HG03442 (cell line): ENCODE data around the gene PNMA6A.
"Not testable (repeated sequence)": the region's sequence is repeated elsewhere in the genome, so short reads cannot be mapped to it uniquely, and the experiment has no call there.

Experiments used
- ATAC-seq: cut with Tn5 transposase; IDR thresholded peaks from one replicate; pipeline ENCODE4 v1.9.1; 2021; ENCODE audit warnings: mild to moderate bottlenecking, moderate library complexity; ENCODE audit not compliant: unreplicated experiment

PNMA6A gene

DNA sequence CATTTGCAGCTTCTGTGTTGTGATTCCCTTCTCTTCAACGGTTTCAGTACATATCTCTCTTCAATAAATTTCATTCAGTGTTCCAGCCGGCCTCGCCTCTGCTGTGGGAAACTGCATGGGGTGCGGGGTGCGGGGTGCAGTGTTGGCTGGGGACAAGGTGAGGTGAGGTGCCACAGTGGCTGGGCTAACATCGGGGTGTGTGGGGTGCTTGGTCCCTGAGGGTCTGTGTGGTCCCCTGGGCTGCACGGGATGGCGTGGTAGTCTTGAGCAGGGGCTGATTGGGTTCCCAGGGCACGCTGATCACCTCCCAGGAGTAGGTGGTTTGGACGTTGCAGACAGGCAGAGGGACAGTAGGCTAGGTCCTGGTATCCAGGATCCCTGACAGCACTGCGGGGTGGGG, 2.7 kb downstream of the PNMA6A start:
- ATAC-seq: no peak

DNA sequence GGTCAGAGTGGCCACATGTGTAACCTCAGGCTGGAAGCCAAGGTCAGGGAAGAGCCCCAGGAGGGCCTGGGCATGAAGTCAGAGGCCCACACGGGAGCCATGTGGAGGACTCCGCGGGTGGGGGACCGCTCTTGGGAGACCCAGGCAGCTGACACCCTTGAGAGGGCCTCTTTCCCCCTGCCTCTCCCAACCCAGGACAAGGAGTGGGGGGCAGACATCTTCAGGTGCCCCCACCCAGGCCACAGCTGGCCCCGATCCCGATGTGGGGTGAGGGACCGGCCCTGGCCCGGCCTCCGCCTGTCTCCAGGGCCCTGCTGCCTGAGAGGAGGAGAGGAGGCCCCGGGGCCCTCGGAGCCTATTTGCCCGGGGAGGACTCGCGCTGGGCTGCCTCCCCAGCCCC, 3.1 kb downstream of the PNMA6A start:
- ATAC-seq: no peak

DNA sequence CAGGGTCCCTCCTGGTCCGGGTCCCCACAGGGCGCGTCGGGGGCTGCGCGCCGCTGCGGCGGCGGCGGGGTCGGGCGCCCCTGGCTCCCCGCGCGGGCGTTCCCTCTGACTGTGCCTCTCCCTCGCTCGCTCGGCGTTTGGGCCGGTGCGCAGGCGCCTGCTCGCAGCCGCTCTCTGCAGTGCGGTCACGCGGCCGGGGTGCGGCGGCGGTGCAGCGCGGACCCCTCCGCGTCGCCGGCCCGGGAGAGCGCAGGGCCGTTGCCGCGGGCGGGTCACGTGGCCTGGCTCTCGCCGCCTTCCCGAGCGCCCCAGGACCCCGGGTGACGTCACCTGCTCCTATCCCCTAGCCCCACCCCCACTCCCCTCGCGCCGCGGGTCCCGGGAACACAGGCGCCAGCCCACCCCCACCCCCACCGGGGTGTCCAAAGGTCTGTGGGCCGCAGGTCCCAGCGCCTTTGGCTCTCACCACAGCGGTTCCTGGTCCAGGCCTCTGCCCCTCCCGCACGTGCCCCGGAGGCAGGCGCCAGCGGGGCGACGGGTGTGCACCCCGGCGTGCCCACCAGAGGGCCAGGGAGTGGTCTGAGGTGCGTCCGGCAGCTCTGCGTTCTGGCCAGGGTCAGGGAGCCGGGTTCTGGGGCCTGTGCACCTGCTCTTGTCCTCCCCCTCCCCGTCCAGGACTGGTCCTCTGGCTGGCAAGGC, 5.3 kb downstream of the PNMA6A start:
- ATAC-seq: not testable (repeated sequence)

DNA sequence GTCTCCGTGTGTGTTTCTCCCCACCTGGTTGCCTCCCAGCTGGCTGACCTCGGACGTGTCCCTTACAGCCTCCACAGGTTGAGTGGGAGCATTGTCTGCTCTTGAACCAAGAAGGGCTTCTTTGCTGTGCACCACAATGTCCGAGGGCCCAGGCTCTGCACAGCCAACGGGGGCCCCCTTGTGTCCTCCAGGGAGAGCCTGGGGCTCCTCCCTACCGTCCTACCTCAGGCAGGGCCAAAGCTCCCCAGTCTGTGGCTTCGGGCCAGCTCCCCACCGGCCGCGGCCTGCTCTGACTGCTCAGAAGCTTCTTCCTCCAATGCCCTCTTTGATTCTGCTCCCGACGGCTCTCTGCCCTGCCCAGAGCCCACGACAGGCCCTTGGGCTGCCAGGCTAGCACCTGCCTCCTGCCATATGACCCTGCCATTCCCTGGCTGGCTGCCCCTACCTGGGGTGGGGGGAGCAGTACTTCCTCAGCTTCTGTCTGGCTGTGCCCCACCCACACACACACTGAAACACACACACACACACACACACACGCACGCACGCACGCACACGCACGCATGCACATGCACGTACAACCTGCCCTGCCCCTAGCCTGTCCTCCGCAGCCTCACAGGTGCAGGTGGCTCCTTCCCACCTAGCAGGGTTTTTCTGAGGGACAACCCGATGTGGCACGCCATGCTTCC, 11.1 kb downstream of the PNMA6A start:
- not testable (repeated sequence) for ATAC-seq

DNA sequence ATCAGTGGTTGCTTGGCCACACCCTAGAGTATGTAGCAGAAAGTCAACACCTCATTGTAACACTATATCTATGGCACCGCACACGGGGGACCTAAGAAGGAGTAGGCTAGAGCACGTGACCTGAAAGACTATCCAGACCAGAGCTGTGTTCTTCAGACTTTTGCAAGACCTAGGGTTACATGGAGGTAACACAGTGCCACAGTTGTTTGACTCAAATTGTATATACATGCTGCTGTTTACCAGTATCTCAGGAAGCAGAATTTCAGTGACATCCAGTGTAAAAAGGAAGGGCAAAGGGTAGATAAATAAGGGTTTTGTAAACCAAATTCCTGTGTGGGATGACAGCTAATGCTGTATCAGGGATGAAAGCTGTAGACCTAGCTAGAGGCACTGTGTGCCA, 30.2 kb downstream of the PNMA6A start:
- ATAC-seq: no peak

DNA sequence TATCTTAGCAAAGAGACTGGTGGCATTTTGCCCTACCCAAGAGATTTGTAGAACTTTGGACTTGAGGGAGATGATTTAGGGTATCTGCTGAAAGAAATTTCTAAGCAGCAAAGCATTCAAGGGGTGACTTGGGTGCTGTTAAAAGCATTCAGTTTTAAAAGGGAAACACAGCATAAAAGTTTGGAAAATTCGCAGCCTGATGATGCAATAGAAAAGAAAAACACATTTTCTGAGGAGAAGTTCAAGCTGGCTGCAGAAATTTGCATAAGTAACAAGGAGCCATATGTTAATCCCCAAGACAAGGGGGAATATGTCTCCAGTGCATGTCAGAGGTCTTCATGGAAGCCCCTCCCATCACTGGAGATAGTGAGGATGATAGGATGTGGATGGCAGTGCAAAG, 32.7 kb downstream of the PNMA6A start:
- not testable (repeated sequence) for ATAC-seq

DNA sequence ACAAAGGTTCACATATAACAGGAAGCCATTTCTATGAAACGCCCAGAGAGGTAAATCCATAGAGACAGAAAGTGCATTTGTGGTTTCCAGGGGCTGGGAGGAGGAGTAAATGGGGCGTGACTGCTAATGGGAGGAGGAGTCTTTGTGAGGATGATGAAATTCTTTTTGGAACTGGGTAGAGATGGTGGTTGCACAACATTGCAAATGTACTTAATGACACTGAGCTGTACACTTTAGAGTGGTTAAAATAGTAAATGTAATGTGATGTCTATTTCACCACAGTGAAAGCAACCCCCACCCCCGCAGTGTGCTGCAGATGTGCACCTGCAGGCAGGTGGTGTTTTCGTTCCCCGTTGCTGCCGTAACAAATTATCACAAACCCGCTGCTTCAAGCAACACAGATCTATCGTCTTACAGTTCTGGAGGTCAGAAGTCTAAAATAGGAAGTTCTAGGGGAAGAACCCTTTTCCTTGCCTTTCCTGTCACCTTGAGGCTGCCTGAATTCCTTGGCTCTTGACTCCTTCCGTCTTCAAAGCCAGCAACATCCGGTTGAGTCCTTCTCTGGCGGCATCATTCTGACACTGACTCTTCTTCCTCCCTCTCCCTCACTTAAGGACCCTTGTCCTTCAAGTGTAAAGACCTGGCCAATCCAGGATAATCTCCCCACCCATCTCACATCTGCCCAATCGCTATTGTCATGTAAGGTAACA, 34.0 kb downstream of the PNMA6A start:
- ATAC-seq: not testable (repeated sequence)

DNA sequence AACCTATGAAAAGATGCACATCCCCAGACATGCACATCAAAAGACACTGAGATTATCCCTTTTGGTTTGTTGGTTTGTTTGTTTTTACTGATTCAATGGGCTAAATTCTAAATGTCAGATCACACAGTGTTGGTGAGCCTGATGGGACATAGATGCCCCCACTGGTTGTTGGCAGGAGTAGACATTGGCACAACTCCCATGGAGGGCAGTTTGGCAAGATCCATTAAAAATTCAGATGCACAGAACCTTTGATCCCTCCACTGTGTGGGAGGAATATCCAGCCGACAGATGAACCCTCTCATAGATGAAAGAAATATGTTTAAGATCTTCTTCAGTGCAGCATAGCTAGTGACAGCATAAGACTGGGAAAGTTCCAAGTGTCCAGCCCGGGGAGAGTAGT, 38.5 kb downstream of the PNMA6A start:
- ATAC-seq: not testable (repeated sequence)

DNA sequence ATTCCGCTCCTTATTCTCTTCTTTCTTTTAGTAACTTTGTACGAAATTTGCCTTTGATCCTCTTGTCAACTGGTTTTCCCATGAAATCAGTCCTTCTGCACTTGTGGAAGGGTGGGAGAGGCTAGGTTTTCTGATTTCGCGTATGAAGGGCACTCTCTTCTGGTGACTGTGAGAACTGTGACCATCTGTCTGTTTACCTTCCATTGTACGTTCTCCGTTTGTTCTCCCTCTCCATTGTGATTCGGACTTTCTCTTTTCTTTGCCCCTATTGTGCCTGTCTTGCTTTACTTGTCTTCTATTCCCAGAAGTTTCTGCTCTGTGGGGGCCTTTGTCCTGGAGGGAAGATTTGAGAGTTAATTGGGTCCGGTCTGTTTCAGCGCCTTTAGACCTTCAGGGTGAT, 41.6 kb downstream of the PNMA6A start:
- not testable (repeated sequence) for ATAC-seq

DNA sequence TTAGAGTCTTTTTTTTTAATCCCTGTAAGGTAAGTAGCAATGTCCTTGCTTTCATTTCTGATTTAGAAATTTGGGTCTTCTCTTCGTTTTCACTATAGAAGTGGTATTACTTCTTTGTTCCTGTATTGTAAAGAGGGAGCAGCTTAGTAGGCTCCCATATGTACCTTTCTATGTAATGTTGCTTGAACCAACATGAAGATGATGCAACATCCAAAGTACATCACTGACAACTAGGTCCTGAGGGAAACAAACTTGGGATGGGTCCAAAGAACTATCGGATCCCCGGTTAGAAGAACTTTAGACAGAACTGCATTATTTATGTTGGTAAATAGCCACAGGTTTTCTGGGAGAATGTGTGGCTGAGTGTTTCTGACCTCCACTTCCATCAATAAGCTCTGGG, 45.5 kb downstream of the PNMA6A start:
- not testable (repeated sequence) for ATAC-seq

DNA sequence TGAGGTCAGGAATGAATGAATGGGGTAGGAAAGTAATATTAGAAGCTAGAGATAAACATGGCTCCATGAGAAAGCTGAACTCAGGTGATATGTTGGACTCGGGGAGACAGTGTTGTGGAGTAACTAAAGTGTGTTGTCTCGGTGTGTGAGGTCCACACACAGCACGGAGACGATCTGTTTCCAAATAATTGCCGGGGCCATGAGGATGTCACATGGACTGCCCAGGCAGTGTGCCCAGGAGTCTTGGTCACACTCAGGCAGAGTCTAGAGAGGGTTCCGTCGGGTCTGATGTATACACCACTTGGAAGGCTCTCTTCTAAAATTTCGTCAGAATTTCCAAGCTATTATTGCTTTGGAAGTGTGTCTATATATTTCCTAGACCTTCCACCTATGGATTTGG, 48.0 kb downstream of the PNMA6A start:
- not testable (repeated sequence) for ATAC-seq

DNA sequence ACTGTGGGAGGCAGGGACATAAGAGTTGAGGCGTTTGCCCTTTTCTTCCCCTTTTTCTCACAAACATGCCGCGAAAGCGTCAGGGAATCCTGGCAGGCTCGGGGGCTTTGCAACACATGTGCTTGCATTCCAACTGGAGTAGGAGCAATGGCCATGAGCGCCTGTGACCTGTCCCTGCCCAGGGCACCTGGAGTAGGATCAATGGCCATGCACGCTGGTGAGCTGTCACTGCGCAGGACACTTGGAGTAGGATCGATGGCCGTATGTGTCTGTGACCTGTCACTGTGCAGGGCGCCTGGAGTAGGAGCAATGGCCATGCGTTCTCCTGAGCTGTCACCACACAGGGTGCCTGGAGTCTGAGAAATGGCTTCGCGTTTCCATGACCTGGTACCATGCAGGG, 51.2 kb downstream of the PNMA6A start:
- not testable (repeated sequence) for ATAC-seq
